ENCODE results near the gene RSPO3.
"Not testable (repeated sequence)": the region's sequence is repeated elsewhere in the genome, so short reads cannot be mapped to it uniquely, and the experiment has no call there.

Gene RSPO3

GRCh38 chr6:127118298-127119101, at the start of gene RSPO3:
TSS of gene RSPO3 (plus strand) at chr6:127118671. CDS start at chr6:127119193, 522 bp downstream.
- no peak for DNase-seq

- no peak for DNase-seq
These were observed 48.7 kb upstream of the RSPO3 start for GRCh38 chr6:127069659-127070279.

GRCh38 chr6:127073222-127073621, 45.2 kb upstream of the RSPO3 start:
- DNase-seq: no peak

- DNase-seq: no peak
These were observed 42.0 kb upstream of the RSPO3 start for GRCh38 chr6:127076466-127076865.

- DNase-seq: no peak
These were observed 40.6 kb upstream of the RSPO3 start for GRCh38 chr6:127077886-127078285.

GRCh38 chr6:127078669-127079068, 39.8 kb upstream of the RSPO3 start:
- DNase-seq: no peak

- DNase-seq: no peak
These were observed 38.8 kb upstream of the RSPO3 start for GRCh38 chr6:127079681-127080080.

- DNase-seq: no peak
These were observed 38.4 kb upstream of the RSPO3 start for GRCh38 chr6:127080081-127080480.

GRCh38 chr6:127083231-127083962, 35.1 kb upstream of the RSPO3 start:
- no peak for DNase-seq

- DNase-seq: no peak
These were observed 34.5 kb upstream of the RSPO3 start for GRCh38 chr6:127083963-127084310.

- no peak for DNase-seq
These were observed 33.3 kb upstream of the RSPO3 start for GRCh38 chr6:127085181-127085580.

- no peak for DNase-seq
These were observed 28.4 kb upstream of the RSPO3 start for GRCh38 chr6:127090051-127090450.

GRCh38 chr6:127092466-127092865, 26.0 kb upstream of the RSPO3 start:
- no peak for DNase-seq

GRCh38 chr6:127094791-127095190, 23.7 kb upstream of the RSPO3 start:
- no peak for DNase-seq

- no peak for DNase-seq
These were observed 22.3 kb upstream of the RSPO3 start for GRCh38 chr6:127096167-127096566.

GRCh38 chr6:127097442-127097841, 21.0 kb upstream of the RSPO3 start:
- not testable (repeated sequence) for DNase-seq

- DNase-seq: no peak
These were observed 17.8 kb upstream of the RSPO3 start for GRCh38 chr6:127100510-127101140.

- no peak for DNase-seq
These were observed 16.2 kb upstream of the RSPO3 start for GRCh38 chr6:127102299-127102698.

GRCh38 chr6:127102859-127103258, 15.6 kb upstream of the RSPO3 start:
- no peak for DNase-seq

GRCh38 chr6:127103482-127103881, 15.0 kb upstream of the RSPO3 start:
- no peak for DNase-seq

- no peak for DNase-seq
These were observed 10.6 kb upstream of the RSPO3 start for GRCh38 chr6:127107916-127108315.

GRCh38 chr6:127110712-127111111, 7.8 kb upstream of the RSPO3 start:
- no peak for DNase-seq

GRCh38 chr6:127111526-127111925, 6.9 kb upstream of the RSPO3 start:
- no peak for DNase-seq
